Right lobe of liver (tissue), 4 donors: ENCODE data around the gene BLTP3B.

Source experiments
- CTCF ChIP-seq, 4 donors: fragments of 200-600 bp in 3 of 4; fragments of 450-650 bp in 1 of 4; IDR thresholded peaks; one replicate each; pipeline versions ENCODE4 v1.5.1 to v1.8.0; 2016 to 2022; ENCODE audit warnings: antibody characterized with exemption in 4 of 4, mild to moderate bottlenecking in 2 of 4
- POLR2A ChIP-seq: fragments of 450-650 bp; IDR thresholded peaks from one replicate; pipeline ENCODE4 v1.6.1; 2017; ENCODE audit warnings: antibody characterized with exemption, mild to moderate bottlenecking
- donor health status: DM: no; HTN: no; CAD: no.
- donor health status: DM: no; HTN: no; CAD: no.
- donor health status: DM: no; HTN: yes; CAD: no.

- no peak for TF ChIP-seq CTCF (IDR thresholded peaks at IDR 0.05)
- TF ChIP-seq POLR2A = no peak
Observed at GRCh38 chr12:100153131-100153530, 10.5 kb upstream of the BLTP3B start.
